Measurements from ENCODE around the gene HILPDA. TPM values are rescaled to one million over a fixed set of nuclear protein-coding genes. Genes with fewer than 3 reads are reported as not detected.

Gene HILPDA
- polyA plus RNA-seq, 1 donor from 2014 or later = 16.6 TPM

DNA sequence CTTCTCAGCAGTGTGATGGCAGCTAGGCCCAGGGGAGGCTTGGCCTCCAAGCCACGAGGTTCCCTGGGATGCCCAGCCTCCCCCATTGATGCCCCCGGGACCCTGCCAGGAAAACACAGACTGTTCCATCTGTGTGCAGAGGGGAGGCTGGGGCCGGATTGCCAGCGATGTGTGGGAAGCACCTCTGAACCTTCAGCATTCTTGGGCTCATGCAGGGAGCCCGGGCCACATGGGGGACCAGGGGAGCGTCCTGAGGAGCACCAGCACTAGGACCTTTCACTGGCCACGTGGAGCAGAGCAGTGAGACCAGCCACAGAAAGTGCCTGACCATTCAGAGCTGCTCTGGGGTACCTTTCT is 48.5 kb upstream of the HILPDA start:
- Histone ChIP-seq H2AFZ (ENCODE audit: low read depth, low read length) (no peak overlapping the region), H3K36me3 (ENCODE audit: insufficient read depth, low read length) (no peaks in the 10 kb centered on the region), H4K20me1 (ENCODE audit: insufficient read depth) (no peaks in the 10 kb centered on the region), H3K27me3 (ENCODE audit: insufficient read depth, low read depth, low read length) (peaks cover 35% of the 10 kb centered on the region), H3K4me2 (ENCODE audit: low read length) (no peak overlapping the region), H3K79me2 (replicated peaks; ENCODE audit: insufficient read depth, low read length) (peaks cover 6% of the 10 kb centered on the region), H3K9me2 (ENCODE audit: insufficient read depth, low read length) (no peaks in the 10 kb centered on the region), H3K4me3 (ENCODE audit: low read length) (no peak overlapping the region), H3F3A (ENCODE audit: insufficient read depth, low read length, poor library complexity, severe bottlenecking) (peaks cover 3% of the 10 kb centered on the region), H3K9me3 (ENCODE audit: low read length) (no peaks in the 10 kb centered on the region), H3K27ac (ENCODE audit: low read length) (no peak overlapping the region), H3K9ac (ENCODE audit: low read length) (no peak overlapping the region)
- TF ChIP-seq SMC3 (conservative IDR thresholded peaks at IDR 0.05; ENCODE audit: poor library complexity) (no peak), EP300 (conservative IDR thresholded peaks at IDR 0.05; ENCODE audit: poor library complexity, severe bottlenecking) (no peak), TAF1 (IDR thresholded peaks at IDR 0.05; ENCODE audit: low read depth) (no peak), EZH2 (IDR thresholded peaks at IDR 0.05; ENCODE audit: borderline replicate concordance, insufficient read depth, low read length, poor library complexity, severe bottlenecking) (no peak), REST (IDR thresholded peaks at IDR 0.05; ENCODE audit: borderline replicate concordance) (no peak), MXI1 (conservative IDR thresholded peaks at IDR 0.05; ENCODE audit: poor library complexity, severe bottlenecking) (no peak), RAD21 (conservative IDR thresholded peaks at IDR 0.05) (no peak), POLR2AphosphoS5 (IDR thresholded peaks at IDR 0.05) (no peak)
- TF ChIP-seq, protein P1, sequence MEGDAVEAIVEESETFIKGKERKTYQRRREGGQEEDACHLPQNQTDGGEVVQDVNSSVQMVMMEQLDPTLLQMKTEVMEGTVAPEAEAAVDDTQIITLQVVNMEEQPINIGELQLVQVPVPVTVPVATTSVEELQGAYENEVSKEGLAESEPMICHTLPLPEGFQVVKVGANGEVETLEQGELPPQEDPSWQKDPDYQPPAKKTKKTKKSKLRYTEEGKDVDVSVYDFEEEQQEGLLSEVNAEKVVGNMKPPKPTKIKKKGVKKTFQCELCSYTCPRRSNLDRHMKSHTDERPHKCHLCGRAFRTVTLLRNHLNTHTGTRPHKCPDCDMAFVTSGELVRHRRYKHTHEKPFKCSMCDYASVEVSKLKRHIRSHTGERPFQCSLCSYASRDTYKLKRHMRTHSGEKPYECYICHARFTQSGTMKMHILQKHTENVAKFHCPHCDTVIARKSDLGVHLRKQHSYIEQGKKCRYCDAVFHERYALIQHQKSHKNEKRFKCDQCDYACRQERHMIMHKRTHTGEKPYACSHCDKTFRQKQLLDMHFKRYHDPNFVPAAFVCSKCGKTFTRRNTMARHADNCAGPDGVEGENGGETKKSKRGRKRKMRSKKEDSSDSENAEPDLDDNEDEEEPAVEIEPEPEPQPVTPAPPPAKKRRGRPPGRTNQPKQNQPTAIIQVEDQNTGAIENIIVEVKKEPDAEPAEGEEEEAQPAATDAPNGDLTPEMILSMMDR (IDR thresholded peaks at IDR 0.05; ENCODE audit: poor library complexity, severe bottlenecking) = no peak

GRCh38 chr7:128407751-128408708 is 47.6 kb upstream of the HILPDA start:
- H3K4me3 ChIP-seq (ENCODE audit: low read length) = no peak overlapping the region
- peaks cover 6% of the 10 kb centered on the region for H3K79me2 ChIP-seq (replicated peaks; ENCODE audit: insufficient read depth, low read length)
- no peak overlapping the region for H3K4me2 ChIP-seq (ENCODE audit: low read length)
- peaks cover 35% of the 10 kb centered on the region for H3K27me3 ChIP-seq (ENCODE audit: insufficient read depth, low read depth, low read length)
- no peaks in the 10 kb centered on the region for H4K20me1 ChIP-seq (ENCODE audit: insufficient read depth)
- peaks cover 3% of the 10 kb centered on the region for H3F3A ChIP-seq (ENCODE audit: insufficient read depth, low read length, poor library complexity, severe bottlenecking)
- TF ChIP-seq, protein P1 (IDR thresholded peaks at IDR 0.05; ENCODE audit: poor library complexity, severe bottlenecking) = no peak
- TF ChIP-seq MXI1 (conservative IDR thresholded peaks at IDR 0.05; ENCODE audit: poor library complexity, severe bottlenecking) = no peak
- TF ChIP-seq RAD21 (conservative IDR thresholded peaks at IDR 0.05) = no peak
- no peak for TF ChIP-seq EZH2 (IDR thresholded peaks at IDR 0.05; ENCODE audit: borderline replicate concordance, insufficient read depth, low read length, poor library complexity, severe bottlenecking)
- TF ChIP-seq EP300 (conservative IDR thresholded peaks at IDR 0.05; ENCODE audit: poor library complexity, severe bottlenecking) = no peak
- TF ChIP-seq SMC3 (conservative IDR thresholded peaks at IDR 0.05; ENCODE audit: poor library complexity) = no peak
- TF ChIP-seq TAF1 (IDR thresholded peaks at IDR 0.05; ENCODE audit: low read depth) = no peak
- no peak for TF ChIP-seq REST (IDR thresholded peaks at IDR 0.05; ENCODE audit: borderline replicate concordance)
- no peak for TF ChIP-seq POLR2AphosphoS5 (IDR thresholded peaks at IDR 0.05)
- no peaks in the 10 kb centered on the region for H3K36me3 ChIP-seq (ENCODE audit: insufficient read depth, low read length)
- no peak overlapping the region for H3K9ac ChIP-seq (ENCODE audit: low read length)
- no peak overlapping the region for H2AFZ ChIP-seq (ENCODE audit: low read depth, low read length)
- H3K27ac ChIP-seq (ENCODE audit: low read length) = no peak overlapping the region
- no peaks in the 10 kb centered on the region for H3K9me2 ChIP-seq (ENCODE audit: insufficient read depth, low read length)
- H3K9me3 ChIP-seq (ENCODE audit: low read length) = no peaks in the 10 kb centered on the region
